ENCODE measurements around the gene ELL2.
"Not testable (repeated sequence)": the region's sequence is repeated elsewhere in the genome, so short reads cannot be mapped to it uniquely, and the experiment has no call there.

ELL2 gene

DNA sequence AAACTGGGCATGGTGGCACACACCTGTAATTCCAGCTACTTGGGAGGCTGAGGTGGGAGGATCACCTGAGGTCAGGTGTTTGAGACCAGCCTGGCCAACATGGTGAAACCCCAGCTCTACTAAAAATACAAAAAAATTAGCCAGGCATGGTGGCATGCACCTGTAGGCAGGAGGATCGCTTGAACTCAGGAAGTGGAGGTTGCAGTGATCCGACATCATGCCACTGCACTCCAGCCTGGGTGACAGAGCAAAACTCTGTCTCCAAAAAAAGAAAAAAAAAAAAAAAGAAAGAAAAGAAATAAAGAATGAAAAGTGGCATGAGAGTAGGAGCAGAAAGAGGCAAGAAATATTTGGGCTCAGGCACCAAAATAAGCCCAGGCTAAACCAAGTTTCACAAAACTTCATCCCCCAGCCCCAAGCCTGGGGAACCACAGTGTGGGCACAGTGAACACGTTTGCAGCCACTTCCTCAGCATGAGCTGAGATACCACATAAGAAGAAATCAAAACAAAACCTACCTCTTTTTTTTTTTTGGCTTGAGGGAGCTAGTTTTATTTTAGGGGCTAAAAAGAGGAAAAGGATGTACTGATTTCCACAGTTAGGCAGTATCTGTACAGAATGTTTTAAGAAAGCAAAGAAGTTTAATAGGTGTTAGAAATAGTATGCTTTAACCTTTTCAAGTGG is 92.3 kb downstream of the ELL2 start:
- peak; percentile 29 for ATAC-seq
- Mint-ChIP-seq H3K4me1 (peaks cover 75% of the 10 kb centered on the region), H3K4me3 (peak overlapping the region; percentile 37), H3K27ac (peak overlapping the region; percentile 98)
- H3K36me3 Mint-ChIP-seq (ENCODE audit: low read depth); H3K9me3 Mint-ChIP-seq; H3K27me3 Mint-ChIP-seq: not testable (repeated sequence)
- DNase-seq = peak; percentile 69

DNA sequence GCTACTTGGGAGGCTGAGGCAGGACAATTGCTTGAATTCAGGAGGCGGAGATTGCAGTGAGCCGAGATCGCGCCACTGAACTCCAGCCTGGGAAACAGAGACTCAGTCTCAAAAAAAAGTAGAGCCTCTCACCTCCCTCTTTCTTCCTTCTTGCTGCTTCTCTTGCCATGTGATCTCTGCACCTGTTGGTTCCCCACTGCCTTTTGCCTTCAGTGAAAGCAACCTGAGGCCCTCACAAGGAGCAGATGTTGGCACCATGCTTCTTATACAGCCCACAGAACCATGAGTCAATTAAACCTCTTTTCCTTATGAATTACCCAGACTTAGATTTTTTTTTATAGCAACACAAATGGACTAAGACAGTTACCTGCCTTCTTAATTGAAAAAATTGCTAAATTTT is 93.5 kb downstream of the ELL2 start:
- no peaks in the 10 kb centered on the region for H3K36me3 Mint-ChIP-seq (ENCODE audit: low read depth)
- no peak overlapping the region for H3K4me3 Mint-ChIP-seq
- no peak for ATAC-seq
- peak overlapping the region; percentile 10 for H3K27ac Mint-ChIP-seq
- no peaks in the 10 kb centered on the region for H3K27me3 Mint-ChIP-seq
- peaks cover 83% of the 10 kb centered on the region for H3K4me1 Mint-ChIP-seq
- peaks cover 7% of the 10 kb centered on the region for H3K9me3 Mint-ChIP-seq
- no peak for DNase-seq

DNA sequence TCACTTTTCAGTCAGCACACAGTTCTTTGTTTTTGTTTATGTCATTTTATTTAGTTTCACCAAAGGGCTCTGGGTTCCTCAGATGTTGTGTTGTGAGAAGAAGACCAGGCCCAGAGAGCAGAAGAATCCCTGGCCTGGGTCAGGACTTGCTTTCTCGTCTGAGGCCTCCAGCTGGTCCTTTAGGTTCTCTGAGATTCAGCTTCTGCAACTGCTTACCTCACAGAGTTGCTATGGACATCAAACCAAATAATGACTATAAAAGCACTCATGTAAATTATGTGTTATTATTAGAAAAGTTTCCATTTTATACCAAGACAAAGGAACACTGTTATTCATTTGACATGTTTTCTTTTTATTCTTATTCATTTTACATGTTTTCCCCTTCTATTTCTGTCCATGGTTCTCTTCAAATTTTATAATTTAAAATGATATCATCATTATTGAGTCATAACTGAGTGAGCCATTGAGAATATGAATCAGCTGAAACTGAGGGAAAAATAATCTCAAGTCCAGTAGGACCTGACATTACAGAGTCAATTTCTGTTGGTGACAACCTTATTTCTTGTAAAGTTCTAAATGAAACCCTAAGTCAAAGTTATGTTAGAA is 95.1 kb downstream of the ELL2 start:
- no peak overlapping the region for H3K4me3 Mint-ChIP-seq
- H3K4me1 Mint-ChIP-seq = peaks cover 92% of the 10 kb centered on the region
- no peak for DNase-seq
- no peak for ATAC-seq
- H3K36me3 Mint-ChIP-seq (ENCODE audit: low read depth) = no peaks in the 10 kb centered on the region
- peak overlapping the region; percentile 53 for H3K27ac Mint-ChIP-seq
- H3K27me3 Mint-ChIP-seq = no peaks in the 10 kb centered on the region
- peaks cover 7% of the 10 kb centered on the region for H3K9me3 Mint-ChIP-seq

DNA sequence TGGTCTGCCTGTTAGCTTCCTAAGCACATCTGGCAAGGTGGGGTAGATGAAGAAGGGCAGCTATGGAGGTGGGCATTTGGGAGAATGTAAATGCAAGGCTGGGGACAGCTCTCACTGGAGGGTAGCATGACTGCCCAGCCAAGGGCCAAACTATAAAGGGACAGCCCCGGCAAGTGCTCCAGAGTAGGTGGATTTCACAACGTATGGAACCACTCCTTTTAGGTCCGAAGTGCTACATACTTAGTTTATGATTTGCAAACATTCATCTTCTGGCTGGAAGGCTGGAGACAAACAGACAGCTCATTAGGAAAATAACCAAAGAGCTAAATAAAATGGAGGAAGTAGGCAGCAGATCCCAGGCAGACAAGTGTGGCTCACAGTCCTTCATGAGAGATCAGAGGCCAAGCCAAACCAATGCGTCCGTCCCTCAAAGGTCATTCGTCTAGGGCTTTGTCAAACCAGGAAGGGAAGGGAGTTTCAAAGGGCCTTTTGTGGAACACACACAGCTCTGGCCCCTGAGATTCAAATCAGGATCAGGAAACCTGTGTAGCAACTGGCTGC is 96.6 kb downstream of the ELL2 start:
- Mint-ChIP-seq H3K27ac (no peak overlapping the region), H3K4me1 (peaks cover 92% of the 10 kb centered on the region)
- no peak for DNase-seq

DNA sequence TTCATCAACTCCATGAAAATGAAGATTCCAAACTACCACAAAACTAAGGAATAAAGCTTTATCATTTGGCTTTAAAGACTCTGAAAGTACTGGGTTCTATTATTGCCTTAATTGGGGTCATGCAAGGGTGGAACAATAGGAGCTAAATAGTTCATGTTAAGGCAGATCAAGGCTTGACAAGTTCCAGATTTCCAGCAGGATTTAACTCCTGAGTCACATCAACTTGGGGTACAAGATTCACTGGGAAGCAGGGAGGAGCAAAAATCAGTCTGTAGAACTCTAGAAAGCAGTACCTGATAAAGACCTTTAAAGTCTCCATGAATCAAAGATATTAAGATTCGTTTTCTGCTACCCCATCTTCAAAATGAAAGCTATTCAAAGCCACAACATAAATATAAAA is 97.2 kb downstream of the ELL2 start:
- H3K27ac Mint-ChIP-seq = no peak overlapping the region
- H3K36me3 Mint-ChIP-seq (ENCODE audit: low read depth) = no peaks in the 10 kb centered on the region
- ATAC-seq (no peak), DNase-seq (no peak)
- H3K9me3 Mint-ChIP-seq = peaks cover 7% of the 10 kb centered on the region
- no peaks in the 10 kb centered on the region for H3K27me3 Mint-ChIP-seq
- peaks cover 93% of the 10 kb centered on the region for H3K4me1 Mint-ChIP-seq
- no peak overlapping the region for H3K4me3 Mint-ChIP-seq

More for the DNA sequence above, 96.6 kb downstream of the ELL2 start:
- H3K27me3 Mint-ChIP-seq = no peaks in the 10 kb centered on the region
- peaks cover 7% of the 10 kb centered on the region for H3K9me3 Mint-ChIP-seq
- H3K4me3 Mint-ChIP-seq = no peak overlapping the region
- ATAC-seq = no peak
- no peaks in the 10 kb centered on the region for H3K36me3 Mint-ChIP-seq (ENCODE audit: low read depth)

DNA sequence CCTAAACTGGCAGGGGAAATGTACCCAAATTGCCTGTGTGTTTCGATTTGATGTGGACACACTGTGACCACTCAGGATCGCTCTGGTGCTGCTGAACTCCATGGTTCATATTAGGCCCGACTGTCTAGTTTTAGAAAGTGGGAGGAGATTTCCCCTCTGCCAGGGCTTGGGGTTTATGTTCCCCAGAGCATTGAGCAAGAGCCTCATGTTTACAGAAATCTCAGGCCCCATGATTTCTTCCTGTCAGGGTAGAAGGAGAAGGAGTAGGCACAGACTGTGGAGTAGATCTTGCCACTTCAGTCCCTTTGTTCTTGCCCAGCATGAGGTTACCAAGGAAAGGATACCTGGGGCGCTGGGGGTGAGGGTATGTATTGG is 98.3 kb downstream of the ELL2 start:
- Mint-ChIP-seq H3K4me3 (no peak overlapping the region), H3K4me1 (peaks cover 93% of the 10 kb centered on the region), H3K9me3 (peaks cover 4% of the 10 kb centered on the region), H3K27ac (no peak overlapping the region), H3K27me3 (no peaks in the 10 kb centered on the region), H3K36me3 (ENCODE audit: low read depth) (no peaks in the 10 kb centered on the region)
- DNase-seq (no peak), ATAC-seq (no peak)

DNA sequence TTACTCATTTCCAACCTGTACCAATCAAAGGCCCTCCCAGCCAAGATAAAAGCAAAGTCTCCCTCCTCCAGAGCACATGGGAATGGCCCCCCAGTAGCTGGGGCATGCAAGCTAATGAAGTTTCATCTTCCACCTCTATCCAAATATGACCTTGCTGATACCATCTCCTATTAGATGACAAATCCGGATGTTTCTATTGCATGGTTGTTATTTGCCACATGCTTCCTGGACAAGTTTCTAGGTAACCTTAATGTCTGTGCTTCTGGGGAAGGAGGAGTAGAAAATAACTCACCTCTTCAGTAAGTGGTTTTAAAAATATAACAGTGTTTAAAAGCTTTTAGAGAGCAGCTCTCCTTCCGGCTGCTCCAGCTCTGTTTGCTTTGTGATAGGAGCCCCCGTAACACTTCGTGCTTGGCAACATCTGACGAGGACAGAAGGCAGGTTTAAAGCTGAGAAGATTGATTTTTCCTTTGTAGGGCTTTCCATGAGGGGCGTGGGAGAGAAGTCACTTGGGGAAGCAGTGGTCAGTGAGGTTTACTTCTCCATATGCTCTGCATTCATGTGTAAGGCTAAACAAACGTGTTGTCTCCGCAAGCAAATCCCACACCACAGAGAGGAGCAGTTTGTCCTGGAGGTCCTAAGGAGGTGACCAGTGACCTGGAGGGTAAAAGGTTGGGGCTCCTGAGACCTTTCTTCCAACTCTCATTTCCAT is 98.8 kb downstream of the ELL2 start:
- peak overlapping the region; percentile 83 for H3K27ac Mint-ChIP-seq
- ATAC-seq = no peak
- H3K9me3 Mint-ChIP-seq = no peaks in the 10 kb centered on the region
- DNase-seq = no peak
- no peaks in the 10 kb centered on the region for H3K27me3 Mint-ChIP-seq
- H3K36me3 Mint-ChIP-seq (ENCODE audit: low read depth) = no peaks in the 10 kb centered on the region
- peak overlapping the region; percentile 13 for H3K4me3 Mint-ChIP-seq
- H3K4me1 Mint-ChIP-seq = peaks cover 93% of the 10 kb centered on the region

GRCh38 chr5:95861864-95862561 is 99.6 kb downstream of the ELL2 start:
- peak; percentile 37 for DNase-seq
- peaks cover 87% of the 10 kb centered on the region for H3K4me1 Mint-ChIP-seq
- no peaks in the 10 kb centered on the region for H3K36me3 Mint-ChIP-seq (ENCODE audit: low read depth)
- peak; percentile 30 for ATAC-seq
- H3K9me3 Mint-ChIP-seq = no peaks in the 10 kb centered on the region
- H3K27ac Mint-ChIP-seq = peak overlapping the region; percentile 83
- peak overlapping the region; percentile 16 for H3K4me3 Mint-ChIP-seq
- no peaks in the 10 kb centered on the region for H3K27me3 Mint-ChIP-seq

DNA sequence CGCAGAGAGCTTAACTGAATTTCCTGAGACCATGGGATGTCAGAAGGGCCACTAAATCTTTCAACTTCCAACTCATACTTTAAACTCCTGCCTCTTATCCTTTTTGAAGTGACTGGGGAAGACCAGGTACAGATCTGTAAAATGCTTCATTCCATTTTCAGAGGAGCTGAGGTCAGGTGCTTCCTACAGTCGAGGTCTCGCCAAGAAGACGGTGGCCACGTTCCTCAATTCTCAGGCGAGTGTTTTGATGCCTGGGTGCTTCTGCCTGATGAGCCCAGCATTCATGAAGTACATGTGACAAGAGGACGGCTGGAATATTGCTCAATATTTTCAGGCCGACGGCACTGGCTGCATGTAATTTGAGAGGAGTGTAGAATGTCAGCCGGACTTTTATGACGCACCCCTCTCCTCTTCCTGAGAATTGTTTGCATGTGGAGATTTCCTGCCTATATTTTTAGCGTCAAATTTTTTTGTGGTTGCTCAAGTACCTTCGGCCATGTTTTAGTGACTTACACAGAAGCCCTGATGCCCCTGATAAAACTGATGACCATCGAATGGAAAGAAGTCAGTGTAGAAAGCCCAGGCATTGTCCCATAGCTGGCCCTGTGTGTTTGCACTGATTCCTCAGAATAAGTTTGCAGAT is 100.3 kb downstream of the ELL2 start:
- DNase-seq (no peak), ATAC-seq (no peak)
- no peaks in the 10 kb centered on the region for H3K9me3 Mint-ChIP-seq
- H3K27ac Mint-ChIP-seq = peak overlapping the region; percentile 83
- no peaks in the 10 kb centered on the region for H3K27me3 Mint-ChIP-seq
- peak overlapping the region; percentile 16 for H3K4me3 Mint-ChIP-seq
- H3K4me1 Mint-ChIP-seq = peaks cover 80% of the 10 kb centered on the region
- no peaks in the 10 kb centered on the region for H3K36me3 Mint-ChIP-seq (ENCODE audit: low read depth)

GRCh38 chr5:95859661-95860060 is 102.0 kb downstream of the ELL2 start:
- Mint-ChIP-seq H3K4me1 (peaks cover 65% of the 10 kb centered on the region), H3K27ac (peak overlapping the region; percentile 76), H3K36me3 (ENCODE audit: low read depth) (no peaks in the 10 kb centered on the region), H3K9me3 (no peaks in the 10 kb centered on the region), H3K27me3 (no peaks in the 10 kb centered on the region), H3K4me3 (no peak overlapping the region)
- DNase-seq (no peak), ATAC-seq (no peak)

DNA sequence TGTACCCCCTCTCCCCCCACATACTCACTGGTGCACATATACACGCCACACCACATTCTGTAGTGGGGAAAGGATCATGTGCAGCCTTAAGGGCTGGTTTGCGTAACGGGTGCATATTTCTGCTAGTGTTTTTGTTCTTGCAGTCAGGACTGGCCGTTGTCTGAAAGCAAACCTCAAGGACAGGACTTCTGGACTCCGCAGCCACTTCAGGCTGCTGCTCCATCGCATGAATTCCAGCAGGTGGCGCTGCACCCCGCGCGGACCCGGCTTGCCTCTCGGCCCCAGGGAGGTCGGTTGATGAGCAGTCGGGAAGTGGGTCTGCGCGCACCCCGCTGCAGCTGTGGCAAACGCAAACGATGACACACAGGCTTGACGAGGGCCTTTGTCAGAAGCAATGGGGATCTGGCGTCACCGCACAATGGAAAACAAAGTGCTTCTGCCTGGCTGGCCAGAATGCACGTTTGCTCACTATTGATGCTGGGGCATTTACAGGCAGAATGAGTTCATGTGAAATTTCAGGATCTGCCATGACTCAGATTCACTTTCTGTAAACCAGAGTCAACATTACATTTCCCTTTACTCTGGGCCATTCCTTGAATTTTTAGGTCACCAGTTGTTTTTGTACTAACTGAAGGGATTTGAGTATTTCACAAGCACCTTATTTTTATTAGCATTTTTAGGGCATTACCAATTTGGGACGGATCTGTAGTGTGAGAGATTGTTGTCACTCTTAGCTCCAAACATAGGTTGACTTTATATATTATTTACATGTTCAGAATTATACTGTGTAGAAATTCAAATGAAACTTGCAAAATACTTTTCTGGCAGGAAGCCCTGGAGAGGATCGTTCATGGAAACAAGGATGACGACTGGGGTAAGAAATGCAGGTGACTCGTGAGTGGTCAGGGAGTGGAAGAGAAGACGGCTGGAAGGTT is 102.7 kb downstream of the ELL2 start:
- Mint-ChIP-seq H3K27me3 (no peaks in the 10 kb centered on the region), H3K4me3 (peak overlapping the region; percentile 32), H3K4me1 (peaks cover 59% of the 10 kb centered on the region), H3K27ac (peak overlapping the region; percentile 76), H3K36me3 (ENCODE audit: low read depth) (no peaks in the 10 kb centered on the region), H3K9me3 (no peaks in the 10 kb centered on the region)
- ATAC-seq (peak; percentile 99), DNase-seq (peak; percentile 95)

DNA sequence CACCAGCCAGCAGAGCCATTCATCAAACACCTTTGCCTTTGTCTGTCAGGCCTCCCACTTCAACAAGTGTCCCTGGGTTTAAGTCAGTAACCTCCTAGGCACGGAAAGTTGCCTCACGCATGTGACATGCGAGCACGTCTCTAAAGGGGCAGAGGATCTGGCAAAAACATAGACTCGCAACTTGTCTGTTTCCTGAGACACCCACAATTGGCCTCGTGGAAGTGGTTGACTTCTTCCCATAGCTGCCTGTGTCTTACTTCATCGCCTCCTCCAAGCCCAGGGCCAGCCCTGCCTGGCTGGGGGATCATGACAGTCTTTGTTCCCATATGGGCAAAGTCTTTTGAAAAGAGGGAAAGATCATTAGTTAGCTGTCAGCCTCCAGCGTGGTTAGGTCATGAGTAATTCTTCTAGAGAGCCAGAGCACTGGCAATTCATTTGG is 103.6 kb downstream of the ELL2 start:
- Mint-ChIP-seq H3K36me3 (ENCODE audit: low read depth) (no peaks in the 10 kb centered on the region), H3K9me3 (no peaks in the 10 kb centered on the region), H3K27me3 (no peaks in the 10 kb centered on the region), H3K27ac (peak overlapping the region; percentile 6), H3K4me3 (no peak overlapping the region), H3K4me1 (peaks cover 53% of the 10 kb centered on the region)
- no peak for DNase-seq
- no peak for ATAC-seq

DNA sequence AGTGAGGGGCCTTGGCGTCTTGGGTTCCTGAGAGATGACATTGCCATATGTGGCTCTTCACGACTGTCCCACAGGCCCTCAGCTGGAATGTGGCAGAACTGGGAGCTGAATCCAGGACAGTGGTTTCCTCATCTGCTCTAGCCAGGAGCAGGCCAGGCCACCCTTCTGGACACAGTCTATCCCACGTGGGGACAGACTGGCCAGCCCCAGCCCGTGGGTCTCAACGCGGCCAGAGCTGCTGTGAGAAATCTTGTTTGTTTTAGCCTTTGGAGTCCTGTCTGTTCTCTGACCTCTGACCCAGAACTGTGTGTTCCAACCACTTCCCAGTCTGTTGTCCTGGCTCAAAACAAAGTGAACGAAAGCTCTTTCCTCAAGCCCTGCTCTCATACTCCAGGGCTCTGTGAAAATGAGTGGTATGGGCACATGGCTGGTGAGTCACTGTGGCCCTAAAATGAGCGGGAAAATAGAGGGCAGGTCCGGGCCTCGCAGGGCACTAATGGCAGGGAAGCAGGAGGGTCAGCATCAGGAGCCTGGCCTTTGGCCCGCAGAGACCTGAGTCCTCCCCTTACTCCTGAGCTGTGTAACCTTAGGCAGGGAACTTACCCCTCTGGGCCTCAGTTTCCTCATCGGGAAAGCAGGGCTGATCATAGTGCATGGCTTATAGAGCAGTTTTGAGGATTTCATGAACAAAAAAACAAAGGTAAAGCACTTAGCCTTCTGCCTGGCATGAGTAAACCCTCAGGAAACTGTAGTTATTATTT is 104.3 kb downstream of the ELL2 start:
- DNase-seq = no peak
- Mint-ChIP-seq H3K9me3 (no peaks in the 10 kb centered on the region), H3K27me3 (no peaks in the 10 kb centered on the region), H3K4me3 (no peak overlapping the region), H3K36me3 (ENCODE audit: low read depth) (no peaks in the 10 kb centered on the region), H3K27ac (no peak overlapping the region), H3K4me1 (peaks cover 46% of the 10 kb centered on the region)
- no peak for ATAC-seq
